Fibroblast of skin of left quadriceps (primary cell): Measurements from ENCODE around the gene EVI5.

Experiments used
- DNase-seq, 2 experiments: peaks; one replicate each; pipeline ENCODE4 v3.0.0-alpha.2; 2013; ENCODE audit warnings: low read depth in 2 of 2

EVI5 gene

GRCh38 chr1:92784639-92785500 is at the start of gene EVI5:
Gene EVI5, minus strand, starts transcription at chr1:92785108. Its CDS starts 48,562 bp downstream, at chr1:92736546.
- DNase-seq = peak; percentile 89 to 91

- no peak for DNase-seq
Observed at GRCh38 chr1:92834617-92835016, 49.7 kb upstream of the EVI5 start.

GRCh38 chr1:92833840-92834239 is 48.9 kb upstream of the EVI5 start:
- DNase-seq = no peak

- DNase-seq = no peak
Observed at GRCh38 chr1:92832537-92833114, 47.7 kb upstream of the EVI5 start.

GRCh38 chr1:92831762-92832536 is 47.0 kb upstream of the EVI5 start, which contains the start of gene RPL5:
Gene RPL5, plus strand, starts transcription at chr1:92832040. Its CDS starts 75 bp downstream, at chr1:92832115.
- peak; percentile 95 for DNase-seq

- DNase-seq = no peak
Observed at GRCh38 chr1:92831368-92831761, 46.5 kb upstream of the EVI5 start.

GRCh38 chr1:92826792-92827191 is 41.9 kb upstream of the EVI5 start:
- no peak for DNase-seq

GRCh38 chr1:92822879-92823278 is 38.0 kb upstream of the EVI5 start:
- DNase-seq = no peak

GRCh38 chr1:92820551-92820950 is 35.6 kb upstream of the EVI5 start:
- DNase-seq = no peak

- DNase-seq = no peak
Observed at GRCh38 chr1:92820024-92820423, 35.1 kb upstream of the EVI5 start.

- DNase-seq = no peak
Observed at GRCh38 chr1:92817986-92818764, 33.3 kb upstream of the EVI5 start.

- DNase-seq = no peak
Observed at GRCh38 chr1:92817137-92817697, 32.3 kb upstream of the EVI5 start.

- DNase-seq = no peak
Observed at GRCh38 chr1:92816732-92817131, 31.8 kb upstream of the EVI5 start.

GRCh38 chr1:92808381-92808780 is 23.5 kb upstream of the EVI5 start:
- DNase-seq = no peak

GRCh38 chr1:92805216-92805615 is 20.3 kb upstream of the EVI5 start:
- DNase-seq = no peak

- DNase-seq = peak; percentile 64 to 69
Observed at GRCh38 chr1:92804721-92805201, 19.9 kb upstream of the EVI5 start.

GRCh38 chr1:92803140-92803887 is 18.4 kb upstream of the EVI5 start:
- DNase-seq = no peak

GRCh38 chr1:92797961-92798360 is 13.1 kb upstream of the EVI5 start:
- no peak for DNase-seq

- no peak for DNase-seq
Observed at GRCh38 chr1:92797297-92797696, 12.4 kb upstream of the EVI5 start.

- DNase-seq = peak; percentile 38 to 42
Observed at GRCh38 chr1:92795166-92795565, 10.3 kb upstream of the EVI5 start.
